ENCODE data around the gene KRTAP5-1. TPM values are rescaled to one million over a fixed set of nuclear protein-coding genes. Genes with fewer than 3 reads are reported as not detected.
"Not testable (repeated sequence)": the region's sequence is repeated elsewhere in the genome, so short reads cannot be mapped to it uniquely, and the experiment has no call there.

Gene KRTAP5-1, protein sequence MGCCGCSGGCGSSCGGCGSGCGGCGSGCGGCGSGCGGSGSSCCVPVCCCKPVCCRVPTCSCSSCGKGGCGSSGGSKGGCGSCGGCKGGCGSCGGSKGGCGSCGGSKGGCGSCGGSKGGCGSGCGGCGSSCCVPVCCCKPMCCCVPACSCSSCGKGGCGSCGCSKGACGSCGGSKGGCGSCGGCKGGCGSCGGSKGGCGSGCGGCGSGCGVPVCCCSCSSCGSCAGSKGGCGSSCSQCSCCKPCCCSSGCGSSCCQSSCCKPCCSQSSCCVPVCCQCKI
- not detected for total RNA-seq

DNA sequence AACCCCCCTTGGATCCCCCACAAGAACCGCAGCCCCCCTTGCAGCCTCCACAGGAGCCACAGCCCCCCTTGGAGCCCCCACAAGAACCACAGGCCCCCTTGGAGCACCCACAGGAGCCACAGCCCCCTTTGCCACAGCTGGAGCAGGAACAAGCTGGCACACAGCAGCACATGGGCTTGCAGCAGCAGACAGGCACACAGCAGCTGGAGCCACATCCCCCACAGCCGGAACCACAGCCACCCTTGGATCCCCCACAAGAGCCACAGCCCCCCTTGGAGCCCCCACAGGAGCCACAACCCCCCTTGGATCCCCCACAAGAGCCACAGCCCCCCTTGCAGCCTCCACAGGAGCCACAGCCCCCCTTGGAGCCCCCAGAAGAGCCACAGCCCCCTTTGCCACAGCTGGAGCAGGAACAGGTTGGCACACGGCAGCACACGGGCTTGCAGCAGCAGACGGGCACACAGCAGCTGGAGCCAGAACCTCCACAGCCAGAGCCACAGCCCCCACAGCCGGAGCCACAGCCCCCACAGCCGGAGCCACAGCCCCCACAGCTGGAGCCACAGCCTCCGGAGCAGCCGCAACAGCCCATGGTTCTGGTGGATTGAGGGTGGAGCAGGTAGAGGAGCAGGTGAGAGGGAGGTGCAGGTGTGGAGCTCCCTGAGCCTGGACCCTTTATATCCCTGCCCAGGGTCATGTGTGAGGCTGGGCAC lies at the start of gene KRTAP5-1:
Gene KRTAP5-1 (minus strand): TSS at position 623 of the 710 bp plus-strand sequence. CDS start 34 bp downstream, at position 589.
- intact Hi-C loops (cut with DNase I); H3K27ac ChIP-seq (replicated peaks in 1 of 4); H3K4me3 ChIP-seq; H3K36me3 ChIP-seq; DNase-seq (ENCODE audit: extremely low spot score); H3K9me3 ChIP-seq; H3K4me1 ChIP-seq; H3K27me3 ChIP-seq: not testable (repeated sequence)
- WGBS, result 53% methylated on average over 2 of the region's 9 CpGs

DNA sequence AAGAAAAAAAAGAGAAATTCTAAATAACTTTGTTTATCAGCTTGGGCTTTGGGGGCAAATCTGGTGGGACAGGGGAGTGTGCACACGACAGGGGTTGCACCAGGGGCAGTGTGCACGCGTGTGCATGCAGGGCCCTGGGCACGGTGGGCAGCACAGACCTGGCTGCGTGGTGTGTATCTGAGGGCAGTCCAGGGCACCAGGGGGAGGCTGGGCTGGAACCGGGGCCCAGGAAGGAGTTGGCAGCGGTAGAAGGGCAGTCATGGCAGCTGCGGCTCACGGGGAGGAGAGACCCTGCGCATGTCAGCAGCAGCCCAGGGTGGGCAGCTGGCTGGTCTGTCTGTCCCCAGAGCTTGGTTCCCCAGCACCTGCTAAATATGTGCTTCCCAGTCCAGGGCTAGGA lies 48.8 kb upstream of the KRTAP5-1 start:
- no peaks in the 10 kb centered on the region for H3K36me3 ChIP-seq
- DNase-seq (ENCODE audit: extremely low spot score), result no peak
- H3K9me3 ChIP-seq, result no peaks in the 10 kb centered on the region
- TF ChIP-seq EP300 (IDR thresholded peaks at IDR 0.05), result no peak
- TF ChIP-seq, protein P1, sequence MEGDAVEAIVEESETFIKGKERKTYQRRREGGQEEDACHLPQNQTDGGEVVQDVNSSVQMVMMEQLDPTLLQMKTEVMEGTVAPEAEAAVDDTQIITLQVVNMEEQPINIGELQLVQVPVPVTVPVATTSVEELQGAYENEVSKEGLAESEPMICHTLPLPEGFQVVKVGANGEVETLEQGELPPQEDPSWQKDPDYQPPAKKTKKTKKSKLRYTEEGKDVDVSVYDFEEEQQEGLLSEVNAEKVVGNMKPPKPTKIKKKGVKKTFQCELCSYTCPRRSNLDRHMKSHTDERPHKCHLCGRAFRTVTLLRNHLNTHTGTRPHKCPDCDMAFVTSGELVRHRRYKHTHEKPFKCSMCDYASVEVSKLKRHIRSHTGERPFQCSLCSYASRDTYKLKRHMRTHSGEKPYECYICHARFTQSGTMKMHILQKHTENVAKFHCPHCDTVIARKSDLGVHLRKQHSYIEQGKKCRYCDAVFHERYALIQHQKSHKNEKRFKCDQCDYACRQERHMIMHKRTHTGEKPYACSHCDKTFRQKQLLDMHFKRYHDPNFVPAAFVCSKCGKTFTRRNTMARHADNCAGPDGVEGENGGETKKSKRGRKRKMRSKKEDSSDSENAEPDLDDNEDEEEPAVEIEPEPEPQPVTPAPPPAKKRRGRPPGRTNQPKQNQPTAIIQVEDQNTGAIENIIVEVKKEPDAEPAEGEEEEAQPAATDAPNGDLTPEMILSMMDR (IDR thresholded peaks at IDR 0.05), result no peak
- TF ChIP-seq POLR2A (IDR thresholded peaks at IDR 0.05; ENCODE audit: low read depth), result no peak
- TF ChIP-seq POLR2AphosphoS5 (IDR thresholded peaks at IDR 0.05), result no peak
- no peak overlapping the region for H3K4me3 ChIP-seq
- intact Hi-C loops (cut with DNase I), result no loop called here
- no peak overlapping the region for H3K27ac ChIP-seq (replicated peaks in 1 of 4)
- H3K4me1 ChIP-seq, result peaks cover 3 to 8% (median 5%) of the 10 kb centered on the region in 4 donors
- peaks cover 0 to 63% (median 4%) of the 10 kb centered on the region in 4 donors for H3K27me3 ChIP-seq
- WGBS, result 88% methylated on average over 10 of the region's 10 CpGs

DNA sequence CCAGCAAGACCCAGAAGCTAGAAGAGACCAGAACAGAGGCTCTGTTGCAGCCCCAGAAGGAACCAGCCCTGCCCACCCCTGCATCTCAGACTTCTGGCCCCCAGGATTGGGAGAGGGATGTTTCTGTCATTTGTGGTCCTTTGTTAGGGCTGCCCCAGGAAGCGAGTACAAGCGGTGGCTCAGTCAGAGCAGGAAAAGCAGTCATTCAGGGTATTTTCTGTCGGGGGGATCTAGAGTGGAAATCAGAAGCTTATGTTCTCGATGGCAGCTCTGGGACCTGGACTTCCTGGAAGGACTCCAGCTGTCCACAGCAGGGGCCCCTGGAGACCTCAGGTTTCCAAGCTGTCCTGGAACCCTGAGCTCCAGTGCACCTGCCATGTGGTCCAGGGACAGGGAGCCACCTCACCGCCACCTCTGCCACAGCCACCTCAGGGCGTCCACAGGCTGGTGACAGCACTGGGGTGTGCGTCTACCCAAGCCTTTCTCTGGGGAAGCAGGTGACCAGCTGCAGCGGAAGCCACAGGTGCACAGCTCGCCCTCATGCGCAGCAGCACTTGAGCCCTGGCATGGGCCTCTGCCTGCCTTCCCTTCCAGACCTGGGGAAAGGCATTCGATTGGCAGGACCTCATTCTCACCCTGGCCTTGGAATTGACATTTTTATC lies 47.1 kb upstream of the KRTAP5-1 start:
- H3K9me3 ChIP-seq, result no peaks in the 10 kb centered on the region
- no peaks in the 10 kb centered on the region for H3K36me3 ChIP-seq
- intact Hi-C loops (cut with DNase I), result no loop called here
- WGBS, result 76% methylated on average over 8 of the region's 11 CpGs
- no peak for DNase-seq (ENCODE audit: extremely low spot score)
- peaks cover 0 to 66% (median 1%) of the 10 kb centered on the region in 4 donors for H3K27me3 ChIP-seq
- H3K4me1 ChIP-seq, result peaks cover 3 to 9% (median 7%) of the 10 kb centered on the region in 4 donors
- TF ChIP-seq EP300 (IDR thresholded peaks at IDR 0.05), result no peak
- no peak for TF ChIP-seq POLR2AphosphoS5 (IDR thresholded peaks at IDR 0.05)
- TF ChIP-seq POLR2A (IDR thresholded peaks at IDR 0.05; ENCODE audit: low read depth), result no peak
- TF ChIP-seq, protein P1 (IDR thresholded peaks at IDR 0.05), result no peak
- H3K27ac ChIP-seq (replicated peaks in 1 of 4), result no peak overlapping the region
- no peak overlapping the region for H3K4me3 ChIP-seq

DNA sequence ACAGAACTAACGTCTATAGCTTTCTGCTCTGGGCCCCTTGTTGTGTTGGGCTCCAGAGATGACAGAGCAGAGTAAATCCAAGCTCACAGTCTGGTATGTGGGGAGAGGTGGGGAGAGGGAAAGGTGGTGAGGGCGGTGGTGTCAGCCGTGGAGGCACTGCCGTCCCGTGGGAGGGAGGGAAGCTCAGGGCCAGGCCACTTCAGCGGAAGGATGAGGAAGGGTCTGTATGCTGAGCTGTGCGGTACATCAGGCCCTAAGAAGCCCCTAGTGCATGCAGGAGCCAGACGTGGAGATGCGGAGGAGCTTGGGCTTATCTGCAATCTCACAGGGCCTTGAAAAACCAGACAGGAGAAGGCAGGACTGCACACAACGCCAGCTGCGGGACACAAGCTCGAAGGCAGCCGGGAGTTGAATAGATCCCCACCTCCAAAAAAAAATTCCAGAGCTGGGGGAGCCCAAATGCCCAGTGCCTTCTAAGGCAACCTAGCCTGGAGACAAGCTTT lies 46.0 kb upstream of the KRTAP5-1 start:
- Histone ChIP-seq H3K4me3 (no peak overlapping the region), H3K27me3 (peaks cover 0 to 66% (median 1%) of the 10 kb centered on the region in 4 donors), H3K27ac (replicated peaks in 1 of 4) (no peak overlapping the region), H3K4me1 (peaks cover 3 to 9% (median 7%) of the 10 kb centered on the region in 4 donors), H3K9me3 (no peaks in the 10 kb centered on the region), H3K36me3 (no peaks in the 10 kb centered on the region)
- 79% methylated on average over 13 of the region's 13 CpGs for WGBS
- no peak for DNase-seq (ENCODE audit: extremely low spot score)
- intact Hi-C loops (cut with DNase I), result no loop called here
- TF ChIP-seq POLR2AphosphoS5 (IDR thresholded peaks at IDR 0.05), result no peak
- TF ChIP-seq, protein P1 (IDR thresholded peaks at IDR 0.05), result no peak
- no peak for TF ChIP-seq POLR2A (IDR thresholded peaks at IDR 0.05; ENCODE audit: low read depth)
- TF ChIP-seq EP300 (IDR thresholded peaks at IDR 0.05), result no peak

DNA sequence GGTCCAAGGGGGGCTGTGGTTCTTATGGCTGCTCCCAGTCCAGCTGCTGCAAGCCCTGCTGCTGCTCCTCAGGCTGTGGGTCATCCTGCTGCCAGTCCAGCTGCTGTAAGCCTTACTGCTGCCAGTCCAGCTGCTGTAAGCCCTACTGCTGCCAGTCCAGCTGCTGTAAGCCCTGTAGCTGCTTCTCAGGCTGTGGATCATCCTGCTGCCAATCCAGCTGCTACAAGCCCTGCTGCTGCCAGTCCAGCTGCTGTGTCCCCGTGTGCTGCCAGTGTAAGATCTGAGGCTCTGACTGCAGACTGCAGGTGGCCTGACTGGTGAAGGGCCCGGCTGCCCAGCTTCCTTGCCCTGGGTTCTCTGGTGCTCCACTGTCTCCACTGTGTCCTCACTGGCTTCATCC lies 45.2 kb upstream of the KRTAP5-1 start:
- H3K27me3 ChIP-seq, result peaks cover 0 to 61% (median 1%) of the 10 kb centered on the region in 4 donors
- no peak overlapping the region for H3K4me3 ChIP-seq
- no peak overlapping the region for H3K27ac ChIP-seq (replicated peaks in 1 of 4)
- H3K4me1 ChIP-seq, result peaks cover 3 to 9% (median 7%) of the 10 kb centered on the region in 4 donors
- TF ChIP-seq EP300 (IDR thresholded peaks at IDR 0.05) (no peak), POLR2AphosphoS5 (IDR thresholded peaks at IDR 0.05) (no peak), POLR2A (IDR thresholded peaks at IDR 0.05; ENCODE audit: low read depth) (no peak)
- TF ChIP-seq, protein P1 (IDR thresholded peaks at IDR 0.05), result no peak
- no peaks in the 10 kb centered on the region for H3K36me3 ChIP-seq
- H3K9me3 ChIP-seq, result no peaks in the 10 kb centered on the region
- DNase-seq (ENCODE audit: extremely low spot score), result no peak
- 71% methylated on average over 1 of the region's 2 CpGs for WGBS
- intact Hi-C loops (cut with DNase I), result no loop called here
